K562 (cell line): ENCODE measurements around the gene MTMR3.

Source experiments
- CEBPB ChIP-seq: fragments of 450-650 bp; IDR thresholded peaks from 2 replicates; pipeline ENCODE4 v1.6.1; 2016; ENCODE audit warnings: missing genetic modification characterization, missing compliant biosample characterization
- EP300 ChIP-seq: IDR thresholded peaks from 2 replicates; pipeline ENCODE4 v1.6.1; 2012; ENCODE audit warnings: low read length, improper control_type of control experiment
- HDGF ChIP-seq: fragments of 450-650 bp; IDR thresholded peaks from 2 replicates; pipeline ENCODE4 v1.6.1; 2016
- POLR2AphosphoS2 ChIP-seq: IDR thresholded peaks from 2 replicates; pipeline ENCODE4 v1.6.1; 2012; ENCODE audit warnings: low read length, improper control_type of control experiment
- RBM22 ChIP-seq: fragments of 200-400 bp; formaldehyde crosslinking; IDR thresholded peaks from 2 replicates; pipeline ENCODE4 v1.6.1; 2018; ENCODE audit warnings: low read length, low read depth; ENCODE audit not compliant: poor library complexity, severe bottlenecking
- ZNF140 ChIP-seq: fragments of 250-450 bp; sonication (Bioruptor Pico); IDR thresholded peaks from 2 replicates; pipeline ENCODE4 v1.8.0; 2021; ENCODE audit warnings: moderate library complexity, mild to moderate bottlenecking, inconsistent platforms
- ZNF274 ChIP-seq: IDR thresholded peaks from 2 replicates; pipeline ENCODE4 v1.6.1; 2011; ENCODE audit warnings: low read depth, mild to moderate bottlenecking, low read length, moderate library complexity, borderline replicate concordance
- TF ChIP-seq, protein P1 (sequence below): sonication (generic); formaldehyde crosslinking; IDR thresholded peaks from 2 replicates; pipeline ENCODE4 v1.8.0; 2022; ENCODE audit warnings: mild to moderate bottlenecking, missing genetic modification reagents
- TF ChIP-seq, protein P2 (sequence below): sonication (generic); formaldehyde crosslinking; IDR thresholded peaks from 2 replicates; pipeline ENCODE4 v1.8.0; 2022; ENCODE audit warnings: mild to moderate bottlenecking, missing genetic modification reagents
- TF ChIP-seq, protein P3 (sequence below): fragments of 450-650 bp; formaldehyde crosslinking; IDR thresholded peaks from 2 replicates; pipeline ENCODE4 v1.4.0; 2022; ENCODE audit warnings: missing genetic modification characterization

DNA sequence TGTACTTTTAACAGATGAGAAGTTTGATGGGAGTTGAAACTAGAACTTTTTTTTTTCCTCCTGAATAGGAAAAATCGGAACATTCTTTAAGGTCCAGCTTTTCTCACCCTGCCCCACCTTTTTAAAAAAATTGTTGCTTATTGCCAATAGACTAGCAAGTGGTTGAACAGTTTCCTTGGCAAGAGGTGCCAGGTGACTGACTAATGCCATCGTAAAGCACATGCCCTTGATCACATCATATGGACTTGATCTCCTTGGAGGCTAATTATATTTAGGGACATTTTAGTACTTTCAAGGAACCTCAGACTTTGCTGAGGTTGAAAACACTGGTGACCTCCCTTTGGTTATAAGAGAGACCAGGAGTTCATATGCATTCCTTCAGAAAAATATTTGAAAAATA lies 57.6 kb downstream of the MTMR3 start:
- TF ChIP-seq ZNF140 (CRISPR knock-in tag) (no peak), RBM22 (no peak), POLR2AphosphoS2 (no peak), ZNF274 (no peak), CEBPB (tag) (no peak), EP300 (no peak), HDGF (no peak)
- TF ChIP-seq, protein P1, sequence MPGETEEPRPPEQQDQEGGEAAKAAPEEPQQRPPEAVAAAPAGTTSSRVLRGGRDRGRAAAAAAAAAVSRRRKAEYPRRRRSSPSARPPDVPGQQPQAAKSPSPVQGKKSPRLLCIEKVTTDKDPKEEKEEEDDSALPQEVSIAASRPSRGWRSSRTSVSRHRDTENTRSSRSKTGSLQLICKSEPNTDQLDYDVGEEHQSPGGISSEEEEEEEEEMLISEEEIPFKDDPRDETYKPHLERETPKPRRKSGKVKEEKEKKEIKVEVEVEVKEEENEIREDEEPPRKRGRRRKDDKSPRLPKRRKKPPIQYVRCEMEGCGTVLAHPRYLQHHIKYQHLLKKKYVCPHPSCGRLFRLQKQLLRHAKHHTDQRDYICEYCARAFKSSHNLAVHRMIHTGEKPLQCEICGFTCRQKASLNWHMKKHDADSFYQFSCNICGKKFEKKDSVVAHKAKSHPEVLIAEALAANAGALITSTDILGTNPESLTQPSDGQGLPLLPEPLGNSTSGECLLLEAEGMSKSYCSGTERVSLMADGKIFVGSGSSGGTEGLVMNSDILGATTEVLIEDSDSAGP: no peak
- TF ChIP-seq, protein P2, sequence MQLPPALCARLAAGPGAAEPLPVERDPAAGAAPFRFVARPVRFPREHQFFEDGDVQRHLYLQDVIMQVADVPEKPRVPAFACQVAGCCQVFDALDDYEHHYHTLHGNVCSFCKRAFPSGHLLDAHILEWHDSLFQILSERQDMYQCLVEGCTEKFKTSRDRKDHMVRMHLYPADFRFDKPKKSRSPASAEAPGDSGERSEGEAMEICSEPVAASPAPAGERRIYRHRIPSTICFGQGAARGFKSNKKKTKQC: no peak
- TF ChIP-seq, protein P3, sequence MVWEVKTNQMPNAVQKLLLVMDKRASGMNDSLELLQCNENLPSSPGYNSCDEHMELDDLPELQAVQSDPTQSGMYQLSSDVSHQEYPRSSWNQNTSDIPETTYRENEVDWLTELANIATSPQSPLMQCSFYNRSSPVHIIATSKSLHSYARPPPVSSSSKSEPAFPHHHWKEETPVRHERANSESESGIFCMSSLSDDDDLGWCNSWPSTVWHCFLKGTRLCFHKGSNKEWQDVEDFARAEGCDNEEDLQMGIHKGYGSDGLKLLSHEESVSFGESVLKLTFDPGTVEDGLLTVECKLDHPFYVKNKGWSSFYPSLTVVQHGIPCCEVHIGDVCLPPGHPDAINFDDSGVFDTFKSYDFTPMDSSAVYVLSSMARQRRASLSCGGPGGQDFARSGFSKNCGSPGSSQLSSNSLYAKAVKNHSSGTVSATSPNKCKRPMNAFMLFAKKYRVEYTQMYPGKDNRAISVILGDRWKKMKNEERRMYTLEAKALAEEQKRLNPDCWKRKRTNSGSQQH (CRISPR knock-in tag): no peak
